SK-N-MC (cell line): Measurements from ENCODE around the gene CPSF3.

Experiments
- DNase-seq: peaks from one replicate; pipeline ENCODE4 v3.0.0-alpha.2; 2011; ENCODE audit warnings: low read depth, low spot score
- H3K27ac ChIP-seq: fragments of 200-600 bp; sonication (generic); 2 replicates; pipeline ENCODE4 v1.5.1; 2016; ENCODE audit warnings: mixed run types
- H3K36me3 ChIP-seq: fragments of 200-600 bp; sonication (generic); 2 replicates; pipeline ENCODE4 v1.6.1; 2017; ENCODE audit warnings: antibody characterized with exemption, low read length, mixed read lengths; ENCODE audit not compliant: insufficient read depth
- H3K4me3 ChIP-seq: fragments of 200-600 bp; sonication (generic); 2 replicates; pipeline ENCODE4 v1.5.1; 2016
- H3K9ac ChIP-seq: fragments of 200-600 bp; sonication (generic); 2 replicates; pipeline ENCODE4 v1.8.0; 2017; ENCODE audit warnings: mixed run types, mixed read lengths; ENCODE audit not compliant: insufficient read length
- H3K9me3 ChIP-seq: fragments of 200-600 bp; sonication (generic); 2 replicates; pipeline ENCODE4 v1.6.1; 2017; ENCODE audit warnings: low read depth, mild to moderate bottlenecking, antibody characterized with exemption, low read length, moderate library complexity, mixed read lengths
- EZH2 ChIP-seq: fragments of 200-600 bp; sonication (generic); IDR thresholded peaks from one replicate; pipeline ENCODE4 v1.6.1; 2017; ENCODE audit warnings: antibody characterized with exemption
- FOXP2 ChIP-seq: optimal IDR thresholded peaks from 2 replicates; pipeline ENCODE3; 2011; ENCODE audit warnings: mild to moderate bottlenecking, moderate library complexity; ENCODE audit not compliant: insufficient read depth; ENCODE audit errors: extremely low read length, control extremely low read depth
- POLR2AphosphoS5 ChIP-seq: IDR thresholded peaks from 2 replicates; pipeline ENCODE4 v1.6.1; 2012; ENCODE audit warnings: mild to moderate bottlenecking, low read depth, low read length, borderline replicate concordance

The CPSF3 gene

DNA sequence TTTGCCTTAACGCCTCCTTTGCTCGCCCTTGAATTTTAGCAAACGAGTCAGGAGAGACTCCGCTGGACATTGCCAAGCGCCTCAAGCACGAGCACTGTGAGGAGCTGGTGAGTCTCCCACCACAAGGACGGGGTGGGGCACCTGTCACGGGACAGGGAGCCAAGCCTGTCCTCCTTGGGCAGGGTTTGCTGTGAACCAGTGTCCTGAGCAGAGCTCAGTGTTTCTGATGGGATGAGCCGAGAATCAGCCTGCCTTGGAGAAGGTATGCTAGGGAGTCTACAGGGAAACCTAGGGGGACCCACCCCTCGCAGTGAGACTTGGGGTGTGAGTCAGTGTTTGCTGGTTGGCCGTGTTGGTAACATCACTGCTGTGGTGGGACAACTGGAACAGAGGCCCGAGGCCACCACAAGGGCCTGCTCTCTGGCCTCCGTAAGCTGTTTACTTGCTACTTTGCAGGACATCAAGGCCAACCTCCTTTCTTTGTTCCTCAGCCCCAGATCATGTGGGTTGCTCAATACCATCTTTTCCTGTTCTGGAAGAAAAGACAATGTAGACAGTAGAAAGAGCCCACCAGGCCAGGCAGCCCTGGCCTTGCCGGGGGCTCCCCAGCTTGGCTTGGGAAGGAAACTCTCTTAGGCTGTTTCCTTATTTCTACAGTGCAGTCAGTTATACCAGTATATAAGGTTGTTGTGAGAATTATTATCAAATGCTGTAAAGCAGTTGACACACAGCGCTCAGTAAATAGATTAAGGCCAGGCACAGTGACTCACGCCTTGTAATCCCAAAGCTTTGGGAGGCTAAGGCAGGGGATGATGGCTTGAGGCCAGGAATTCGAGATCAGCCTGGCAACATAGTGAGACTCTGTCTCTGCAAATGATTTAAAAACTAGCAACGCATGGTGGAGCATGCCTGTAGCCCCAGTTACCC lies 42.5 kb upstream of the CPSF3 start:
- DNase-seq: no peak
- Histone ChIP-seq H3K27ac (no peak overlapping the region), H3K9me3 (no peaks in the 10 kb centered on the region), H3K4me3 (no peak overlapping the region), H3K36me3 (no peaks in the 10 kb centered on the region; the same call in 1 of the 2 replicates), H3K9ac (no peak overlapping the region)
- TF ChIP-seq FOXP2: no peak
- no peak for TF ChIP-seq POLR2AphosphoS5
- TF ChIP-seq EZH2: no peak

GRCh38 chr2:9382604-9383235 lies 40.7 kb upstream of the CPSF3 start:
- Histone ChIP-seq H3K27ac (no peak overlapping the region), H3K9me3 (no peaks in the 10 kb centered on the region), H3K4me3 (no peak overlapping the region), H3K36me3 (peaks cover 3% of the 10 kb centered on the region; the same call in 1 of the 2 replicates), H3K9ac (no peak overlapping the region)
- no peak for DNase-seq
- TF ChIP-seq FOXP2: no peak
- TF ChIP-seq POLR2AphosphoS5: no peak
- TF ChIP-seq EZH2: no peak

- Histone ChIP-seq H3K36me3 (peaks cover 7% of the 10 kb centered on the region; the same call in 1 of the 2 replicates), H3K27ac (no peak overlapping the region)
- no peak for TF ChIP-seq POLR2AphosphoS5
- no peak for TF ChIP-seq EZH2
- no peak for TF ChIP-seq FOXP2
Measured at GRCh38 chr2:9384521-9384920, 38.9 kb upstream of the CPSF3 start.

DNA sequence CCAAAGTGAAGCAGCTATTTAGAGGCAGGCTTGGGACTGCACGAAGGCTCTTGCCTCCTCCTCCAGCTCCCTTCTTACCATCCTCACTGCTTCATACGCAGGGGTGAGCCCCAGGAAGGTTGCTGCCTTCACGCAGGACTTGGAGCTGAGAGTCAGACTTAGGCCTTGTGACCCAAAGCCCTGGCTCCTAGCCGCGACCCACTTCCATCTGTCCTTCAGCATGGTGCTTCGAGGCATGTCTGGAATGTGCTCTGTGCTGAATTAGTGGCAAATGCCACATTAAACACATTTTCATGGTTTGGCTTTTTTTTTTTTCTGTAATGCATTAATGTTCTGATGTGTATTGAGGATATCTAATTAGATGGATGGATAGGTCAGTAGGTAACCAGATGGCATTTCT lies 37.6 kb upstream of the CPSF3 start:
- H3K36me3 ChIP-seq: peaks cover 7% of the 10 kb centered on the region; the same call in 1 of the 2 replicates
- H3K27ac ChIP-seq: no peak overlapping the region
- no peak overlapping the region for H3K9ac ChIP-seq
- no peak for DNase-seq
- TF ChIP-seq POLR2AphosphoS5: no peak
- no peak for TF ChIP-seq FOXP2
- TF ChIP-seq EZH2: no peak
- H3K9me3 ChIP-seq: no peaks in the 10 kb centered on the region
- H3K4me3 ChIP-seq: no peak overlapping the region

More at GRCh38 chr2:9384521-9384920, 38.9 kb upstream of the CPSF3 start:
- Histone ChIP-seq H3K4me3 (no peak overlapping the region), H3K9ac (no peak overlapping the region), H3K9me3 (no peaks in the 10 kb centered on the region)
- DNase-seq: no peak

DNA sequence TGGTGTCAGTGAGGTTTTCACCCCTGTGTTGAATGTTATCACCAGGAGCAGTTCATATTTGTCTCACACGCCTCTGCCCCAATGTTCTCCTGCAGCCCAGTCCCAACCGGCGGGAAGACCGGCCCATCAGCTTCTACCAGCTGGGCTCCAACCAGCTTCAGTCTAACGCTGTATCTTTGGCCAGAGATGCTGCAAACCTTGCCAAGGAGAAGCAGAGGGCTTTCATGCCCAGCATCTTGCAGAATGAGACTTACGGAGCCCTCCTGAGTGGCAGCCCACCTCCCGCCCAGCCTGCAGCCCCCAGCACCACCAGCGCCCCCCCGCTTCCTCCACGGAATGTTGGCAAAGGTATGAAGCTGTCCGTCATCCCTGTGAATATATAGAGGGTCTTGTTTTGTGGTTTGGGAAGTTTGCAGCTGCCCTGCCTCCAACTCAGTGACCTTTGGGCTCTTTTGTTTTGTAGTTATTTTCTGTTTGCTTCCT lies 35.2 kb upstream of the CPSF3 start:
- no peak overlapping the region for H3K4me3 ChIP-seq
- H3K27ac ChIP-seq: no peak overlapping the region
- H3K36me3 ChIP-seq: peaks cover 7% of the 10 kb centered on the region; the same call in 1 of the 2 replicates
- H3K9ac ChIP-seq: no peak overlapping the region
- TF ChIP-seq EZH2: no peak
- TF ChIP-seq FOXP2: no peak
- TF ChIP-seq POLR2AphosphoS5: no peak
- DNase-seq: no peak
- no peaks in the 10 kb centered on the region for H3K9me3 ChIP-seq

DNA sequence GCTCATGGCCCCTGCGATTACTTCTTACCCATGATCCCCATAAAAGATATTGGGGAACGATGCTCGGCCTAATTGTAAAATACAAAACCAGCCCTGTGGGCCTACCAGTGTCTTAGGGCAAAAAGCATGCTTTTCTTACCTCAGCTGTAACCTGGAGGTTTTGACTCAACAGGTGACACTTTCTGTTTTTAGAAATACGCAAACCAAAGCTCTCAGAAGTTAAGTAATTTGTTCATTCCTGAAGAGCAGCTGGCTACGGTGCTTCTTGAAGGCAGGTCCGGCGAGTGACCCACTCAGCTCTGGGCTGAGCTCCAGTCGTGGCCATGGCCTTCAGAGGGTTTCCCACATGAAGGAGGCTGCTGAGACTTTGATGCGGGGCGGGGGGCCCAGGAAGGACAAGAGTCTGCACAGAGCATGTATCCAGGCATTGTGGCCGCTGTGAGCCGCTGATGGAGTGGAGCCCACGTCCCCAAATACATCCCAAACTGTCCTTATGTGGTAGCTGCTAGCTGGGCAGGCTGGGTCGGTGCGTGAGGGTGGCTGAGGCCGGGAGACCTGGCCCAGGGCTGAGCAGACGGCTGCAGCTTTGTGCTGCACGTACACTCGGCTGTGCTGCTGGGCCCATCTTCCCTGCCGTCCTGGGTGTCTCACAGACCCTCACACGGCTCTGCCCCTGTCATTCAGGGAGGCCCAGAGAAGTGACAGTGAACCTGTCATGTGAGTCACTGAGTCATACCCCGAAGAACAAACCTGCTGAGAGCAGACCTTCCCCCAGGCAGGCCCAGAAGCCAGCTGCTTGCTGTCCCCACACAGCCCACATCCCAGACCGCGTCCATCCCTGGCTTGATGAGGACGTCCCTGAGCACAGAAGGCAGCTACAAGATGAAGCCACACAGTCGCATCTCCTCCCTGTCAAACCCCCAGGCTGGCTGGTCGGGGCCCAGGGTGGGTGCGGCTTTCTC lies 34.2 kb upstream of the CPSF3 start:
- Histone ChIP-seq H3K9me3 (no peaks in the 10 kb centered on the region), H3K27ac (no peak overlapping the region), H3K36me3 (peaks cover 7% of the 10 kb centered on the region; the same call in 1 of the 2 replicates), H3K4me3 (no peak overlapping the region), H3K9ac (no peak overlapping the region)
- DNase-seq: no peak
- no peak for TF ChIP-seq EZH2

- Histone ChIP-seq H3K27ac (no peak overlapping the region), H3K4me3 (no peak overlapping the region), H3K36me3 (peaks cover 7% of the 10 kb centered on the region; the same call in 1 of the 2 replicates), H3K9me3 (no peaks in the 10 kb centered on the region), H3K9ac (no peak overlapping the region)
- no peak for DNase-seq
- TF ChIP-seq FOXP2 (no peak), EZH2 (no peak), POLR2AphosphoS5 (no peak)
Measured at GRCh38 chr2:9390151-9390850, 33.2 kb upstream of the CPSF3 start.

DNA sequence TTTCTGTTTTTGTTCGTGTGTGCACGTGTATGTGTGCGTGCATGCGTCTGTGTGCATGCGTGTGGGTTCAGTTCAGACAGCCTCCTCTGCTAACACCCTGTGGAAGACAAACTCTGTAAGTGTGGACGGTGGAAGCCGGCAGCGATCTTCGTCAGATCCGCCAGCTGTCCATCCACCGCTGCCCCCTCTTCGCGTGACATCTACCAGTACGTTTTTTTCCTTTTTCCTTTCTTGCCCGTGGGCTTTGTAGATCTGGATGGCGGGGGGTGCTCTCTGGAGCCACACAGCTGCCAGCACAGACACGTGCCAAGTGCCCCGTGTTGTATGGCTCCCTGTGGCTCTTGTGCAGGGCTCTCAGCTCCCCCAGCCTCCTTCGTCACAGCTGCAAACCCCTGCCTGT lies 32.5 kb upstream of the CPSF3 start:
- peaks cover 7% of the 10 kb centered on the region; the same call in 1 of the 2 replicates for H3K36me3 ChIP-seq
- no peak overlapping the region for H3K9ac ChIP-seq

More for the DNA sequence above, 32.5 kb upstream of the CPSF3 start:
- no peak for TF ChIP-seq FOXP2
- TF ChIP-seq POLR2AphosphoS5: no peak
- TF ChIP-seq EZH2: no peak
- H3K4me3 ChIP-seq: no peak overlapping the region
- no peaks in the 10 kb centered on the region for H3K9me3 ChIP-seq
- no peak for DNase-seq
- H3K27ac ChIP-seq: no peak overlapping the region
